NOMO-1 treated with dmso at 0.1 percent for 144 hours (cell line): ENCODE data around the gene CPSF4.

Experiments used
- DNase-seq: peaks from one replicate; lab custom pipeline; 2025; ENCODE audit not compliant: unreplicated experiment; lab: John Stamatoyannopoulos, UW

CPSF4 gene

GRCh38 chr7:99447943-99448342 is 9.2 kb downstream of the CPSF4 start:
- DNase-seq = no peak

DNA sequence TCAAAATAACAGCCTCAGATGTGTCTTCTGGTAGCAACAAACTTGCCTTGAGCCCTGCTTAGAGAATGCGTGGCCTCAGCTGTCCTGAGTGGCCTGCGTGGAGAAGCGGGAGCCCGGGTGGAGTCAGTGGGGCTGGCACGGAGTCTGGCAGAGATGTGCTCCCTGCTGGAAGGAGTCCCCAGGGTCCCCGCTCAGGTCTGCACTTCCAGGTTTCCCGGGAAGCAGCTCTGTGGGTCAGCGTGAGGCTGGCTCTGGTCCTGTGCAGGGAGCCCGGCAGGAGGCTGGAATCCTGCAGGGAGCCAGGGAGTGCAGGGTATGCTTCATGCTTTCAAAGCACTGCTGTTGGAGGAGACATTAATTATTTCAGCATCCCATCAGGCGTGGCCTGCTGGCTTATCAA is 10.1 kb downstream of the CPSF4 start:
- DNase-seq = no peak

- no peak for DNase-seq
Measured at GRCh38 chr7:99449326-99449725, 10.6 kb downstream of the CPSF4 start.

DNA sequence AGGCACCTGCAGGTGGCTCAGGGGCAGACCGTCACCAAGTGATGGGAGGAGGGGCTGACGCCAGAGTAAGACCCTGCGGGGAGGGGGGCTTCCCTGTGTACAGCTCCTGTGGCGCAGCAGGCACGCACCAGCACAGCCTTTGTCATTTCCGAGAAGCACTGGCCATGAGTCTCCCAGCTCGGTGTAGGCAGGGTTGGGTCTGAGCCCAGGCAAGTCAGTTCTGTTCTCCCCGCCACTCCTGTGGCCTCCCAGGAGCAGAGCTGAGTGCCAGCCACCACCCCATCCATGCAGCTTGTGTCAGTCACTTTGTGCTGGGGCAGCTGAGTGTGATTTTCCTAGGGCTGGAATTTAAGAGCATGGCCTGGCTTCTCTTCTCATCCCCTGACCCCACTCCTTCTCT is 13.2 kb downstream of the CPSF4 start:
- DNase-seq = no peak

- DNase-seq = no peak
Measured at GRCh38 chr7:99452541-99452940, 13.8 kb downstream of the CPSF4 start.

DNA sequence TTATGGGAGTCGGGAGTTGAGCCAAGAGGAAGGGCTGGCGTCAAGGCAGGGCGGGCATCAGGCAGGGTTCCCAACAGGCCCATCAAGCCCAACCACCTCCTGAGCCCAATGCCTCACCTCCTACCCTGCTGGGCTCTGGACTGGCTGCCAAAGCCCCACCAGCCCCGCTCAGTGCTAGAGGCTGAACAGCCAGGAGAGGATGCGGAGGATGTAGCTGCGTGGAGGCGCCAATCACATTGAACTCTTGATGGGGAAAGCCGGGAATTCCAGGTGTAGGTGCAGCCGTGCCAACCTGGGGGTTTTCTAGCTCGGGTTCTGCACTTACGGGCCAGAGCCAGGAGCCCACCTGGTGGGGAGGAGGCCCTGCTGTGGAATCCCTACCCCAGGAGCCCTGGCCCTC is 14.4 kb downstream of the CPSF4 start:
- DNase-seq = no peak

GRCh38 chr7:99455874-99456273 is 17.1 kb downstream of the CPSF4 start:
- no peak for DNase-seq

- DNase-seq = no peak
Measured at GRCh38 chr7:99456288-99456687, 17.5 kb downstream of the CPSF4 start.

DNA sequence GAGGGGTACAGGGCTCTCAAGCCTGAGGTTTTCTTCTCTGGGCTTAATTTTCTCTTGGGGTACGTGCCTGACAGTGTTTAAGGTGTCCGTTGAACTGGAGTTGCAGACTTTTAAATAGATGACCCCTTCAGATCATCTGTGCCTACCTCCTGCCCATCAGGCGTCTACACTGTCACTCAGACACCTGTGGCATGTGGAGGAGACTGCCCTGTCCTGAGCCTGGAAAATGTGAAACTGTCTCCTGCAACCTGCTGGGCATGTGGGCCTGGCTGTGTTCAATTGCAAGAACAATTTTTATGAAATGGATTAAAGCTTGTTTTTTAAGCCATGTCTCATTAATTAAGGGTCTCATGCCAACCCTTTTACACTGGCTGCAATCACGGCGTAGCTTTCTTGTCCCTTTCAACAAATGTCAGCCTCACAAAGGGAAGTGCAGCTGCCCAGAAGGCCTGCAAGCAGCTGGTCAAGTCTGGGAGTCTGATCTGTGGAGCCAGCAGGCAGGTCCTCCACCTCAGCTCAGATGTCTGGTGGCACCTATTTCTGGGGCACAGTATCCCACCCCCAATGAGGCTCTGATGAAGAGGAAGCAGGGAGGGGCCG is 18.4 kb downstream of the CPSF4 start:
- DNase-seq = no peak

- DNase-seq = no peak
Measured at GRCh38 chr7:99457650-99458493, 19.1 kb downstream of the CPSF4 start.

- DNase-seq = no peak
Measured at GRCh38 chr7:99459087-99459486, 20.3 kb downstream of the CPSF4 start.

DNA sequence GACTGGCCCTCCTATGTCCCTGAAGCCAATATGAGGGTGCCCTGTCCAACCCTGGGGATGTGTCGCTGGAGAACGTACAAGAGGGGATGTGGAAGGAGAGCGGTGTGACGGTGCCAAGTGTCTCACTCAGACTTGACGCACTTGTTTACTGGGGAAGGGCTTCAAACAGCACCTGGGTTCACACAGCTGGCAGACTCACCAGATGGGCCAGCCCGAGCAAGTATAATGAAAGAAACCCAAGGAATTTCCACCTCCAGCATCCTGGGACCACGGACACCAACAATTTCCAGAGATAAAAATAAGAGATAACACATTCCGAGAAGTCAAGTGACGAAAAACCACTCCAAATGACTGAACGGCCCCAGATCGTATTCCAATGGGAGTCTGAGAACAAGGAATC is 21.9 kb downstream of the CPSF4 start:
- DNase-seq = no peak

GRCh38 chr7:99461221-99461620 is 22.5 kb downstream of the CPSF4 start:
- DNase-seq = no peak

- no peak for DNase-seq
Measured at GRCh38 chr7:99465421-99465768, 26.7 kb downstream of the CPSF4 start.

GRCh38 chr7:99468336-99468918 is 29.7 kb downstream of the CPSF4 start:
- no peak for DNase-seq

DNA sequence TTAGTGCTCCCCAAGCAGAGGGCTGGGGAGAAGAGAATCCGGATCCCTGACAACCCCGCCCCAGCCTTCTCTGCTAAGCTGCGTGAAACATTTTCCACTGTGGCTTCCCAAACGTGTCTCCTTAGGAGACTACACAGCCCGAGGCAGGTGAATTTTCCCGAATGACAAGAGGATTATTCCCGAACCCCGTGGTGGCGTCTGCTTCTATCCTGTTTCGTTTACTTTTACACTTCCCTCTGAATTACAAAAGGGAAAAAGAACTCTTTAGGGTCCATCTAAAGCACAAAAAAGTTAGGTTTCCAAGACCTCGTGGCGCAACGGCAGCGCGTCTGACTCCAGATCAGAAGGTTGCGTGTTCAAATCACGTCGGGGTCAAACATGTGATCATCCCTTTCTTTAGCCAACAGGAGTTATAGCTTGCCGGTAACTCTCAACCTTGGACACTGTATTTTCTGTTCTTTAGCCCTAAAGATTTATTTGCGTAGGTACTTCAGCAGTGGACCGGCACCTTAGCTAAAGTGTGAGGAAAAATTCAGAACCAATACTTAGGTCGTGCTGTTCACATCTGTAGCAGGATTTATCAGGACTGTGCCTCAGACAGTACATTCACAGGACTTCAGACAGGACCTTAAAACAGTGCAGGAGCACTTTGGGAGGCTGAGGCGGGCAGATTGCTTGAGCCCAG is 30.8 kb downstream of the CPSF4 start:
- no peak for DNase-seq

- DNase-seq = peak; percentile 97
Measured at GRCh38 chr7:99472561-99473314, 34.0 kb downstream of the CPSF4 start, which contains the start of gene ZNF789. Gene ZNF789 (plus strand): TSS chr7:99472890. CDS start chr7:99476457, 3,567 bp downstream.

DNA sequence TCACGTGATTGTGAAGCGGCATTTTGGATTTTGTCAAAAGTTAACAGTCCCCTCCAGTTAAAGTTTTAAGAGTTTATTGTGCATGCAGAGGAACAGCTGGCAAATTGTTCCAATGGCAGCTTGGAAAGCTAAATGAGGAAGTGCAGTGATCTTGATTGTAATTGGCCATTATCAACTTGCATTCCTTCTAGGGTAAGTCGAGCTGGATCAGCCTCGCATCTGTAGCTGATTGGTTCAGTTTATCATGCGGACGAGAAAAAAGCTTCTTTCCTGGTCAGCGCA is 34.5 kb downstream of the CPSF4 start:
- DNase-seq = peak; percentile 83

DNA sequence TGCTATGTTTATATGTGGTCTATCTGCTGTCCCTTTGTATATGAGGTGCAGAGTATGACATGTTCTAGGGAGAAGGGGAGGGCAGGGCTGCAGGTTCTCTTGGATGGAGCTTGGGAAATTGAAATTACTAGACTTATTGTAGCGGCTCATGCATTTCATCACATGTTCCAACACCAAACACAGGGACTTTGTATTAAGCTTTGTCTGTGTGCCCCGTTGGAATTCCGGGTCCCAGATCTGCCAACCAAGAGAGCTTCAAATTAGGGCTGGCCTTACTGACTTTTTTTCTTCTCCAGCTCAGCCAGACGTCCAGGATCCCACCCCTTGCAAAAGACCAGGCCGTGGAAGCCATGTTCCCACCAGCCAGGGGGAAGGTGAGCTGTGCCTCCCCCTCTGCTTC is 37.4 kb downstream of the CPSF4 start:
- no peak for DNase-seq

DNA sequence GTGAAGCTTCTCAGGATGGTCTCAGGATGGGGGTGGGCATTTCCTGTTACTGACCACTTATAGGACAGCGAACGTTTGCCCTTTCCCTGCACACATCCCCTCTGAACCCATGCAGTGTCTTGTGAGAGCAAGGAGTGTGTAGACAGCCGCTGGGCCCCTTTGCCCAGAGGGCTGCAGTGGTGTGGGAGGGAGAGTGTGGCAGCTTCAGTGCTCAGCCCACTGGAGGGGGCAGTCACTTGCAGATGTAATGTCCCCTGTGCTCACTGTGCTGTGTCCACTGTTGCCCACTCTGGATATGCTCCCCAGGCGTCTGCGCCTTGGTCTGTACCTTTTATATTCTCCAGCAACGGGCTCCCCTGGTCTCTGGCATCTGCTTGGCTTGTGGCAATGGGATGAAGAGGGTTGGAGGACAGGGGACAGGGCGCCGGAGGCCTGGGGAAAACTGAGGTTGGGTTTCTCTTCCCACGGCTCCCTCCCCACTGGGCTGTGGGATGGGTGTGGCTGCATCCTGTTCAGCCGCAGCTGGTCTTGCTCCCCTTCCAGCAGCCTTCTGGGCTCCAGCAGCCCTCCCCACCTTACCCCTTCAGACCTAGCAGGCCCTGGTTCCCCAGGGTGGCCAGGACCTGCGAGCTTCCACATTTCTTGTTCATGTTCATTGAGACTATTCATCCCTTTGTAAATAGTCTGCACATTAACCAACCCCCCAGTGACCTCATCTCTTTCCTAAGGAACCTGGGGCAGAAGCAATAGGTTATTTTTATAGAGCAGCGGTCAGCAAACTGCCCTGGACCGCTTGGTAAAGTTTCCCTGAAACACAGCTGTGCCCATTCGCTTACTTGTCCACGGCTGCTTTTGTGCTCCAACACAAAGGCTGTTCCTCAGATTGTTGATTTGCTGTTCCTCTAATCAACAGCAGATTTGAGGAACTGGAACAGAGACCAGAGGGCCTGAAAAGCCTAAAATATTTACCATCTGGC is 40.0 kb downstream of the CPSF4 start:
- no peak for DNase-seq
